H1 (cell line): ENCODE data around the gene CDK7. TPM values are rescaled to one million over a fixed set of nuclear protein-coding genes. Genes with fewer than 3 reads are reported as not detected.
A peak's percentile ranks its signal among the peaks of the same experiment; 100 is the strongest.

Experiments used
- CEBPB ChIP-seq: IDR thresholded peaks from 2 replicates; pipeline ENCODE4 v1.6.1; 2012; ENCODE audit warnings: low read depth, low read length
- GTF2F1 ChIP-seq: IDR thresholded peaks from 2 replicates; pipeline ENCODE4 v1.6.1; 2012; ENCODE audit warnings: low read depth, low read length, improper control_type of control experiment, borderline replicate concordance
- KDM1A ChIP-seq: fragments of 200-600, 300-600 bp; sonication (generic); IDR thresholded peaks from 2 replicates; pipeline ENCODE4 v1.7.1; 2016; ENCODE audit warnings: mild to moderate bottlenecking, low read length, borderline replicate concordance
- SUZ12 ChIP-seq: fragments of 200-600 bp; sonication (generic); IDR thresholded peaks from 2 replicates; pipeline ENCODE4 v1.6.1; 2012; ENCODE audit warnings: mild to moderate bottlenecking, inconsistent platforms, low read length, moderate library complexity, mixed read lengths
- TAF1 ChIP-seq: IDR thresholded peaks from 2 replicates; pipeline ENCODE4 v1.6.1; 2011; ENCODE audit warnings: mild to moderate bottlenecking, low read depth, low read length
- YY1 ChIP-seq: IDR thresholded peaks from 2 replicates; pipeline ENCODE4 v1.6.1; 2011; ENCODE audit warnings: low read depth, mild to moderate bottlenecking, low read length
- polyA plus RNA-seq, 7 experiments: library from polyadenylated mRNA; depleted of rRNA in 3 of 7; stranded (reverse) in 5 of 7; unstranded in 2 of 7; fragments of >200 nt in 5 of 7; fragments of 200-250 nt in 2 of 7; gene quantifications; 1 replicate in 5 of 7; 2 replicates in 1 of 7; 4 replicates in 1 of 7; pipeline versions ENCODE4 v1.2.1 to v1.2.3, GENCODE V29; 2011 to 2013; ENCODE audit warnings: missing spikeins in 2 of 7, mixed read lengths in 2 of 7
- total RNA-seq: library from RNA; stranded (reverse); fragmentation: NEBNext Ultra II Directional; extraction: Animal tissue kit (Norgen Biotek cat#: 25700); gene quantifications from 2 replicates; pipeline ENCODE4 v1.2.1, GENCODE V29; 2021
- TF ChIP-seq, protein P1 (sequence below): fragments of 300-600 bp; sonication (generic); IDR thresholded peaks from 2 replicates; pipeline ENCODE4 v1.7.1; 2012; ENCODE audit warnings: low read length, moderate library complexity, mild to moderate bottlenecking, inconsistent platforms; ENCODE audit not compliant: insufficient replicate concordance
- TF ChIP-seq, protein P2 (sequence below): IDR thresholded peaks from 2 replicates; pipeline ENCODE4 v1.6.1; 2012; ENCODE audit warnings: low read length, inconsistent platforms

The CDK7 gene
- total and polyA plus RNA-seq, 2 of the 8 experiments (the other 6 are each of a cell fraction or from before 2014, with no cell fraction given), result 39.9 to 63.4 TPM

GRCh38 chr5:69217548-69218526 lies 16.8 kb upstream of the CDK7 start (continued):
- TF ChIP-seq, protein P1, sequence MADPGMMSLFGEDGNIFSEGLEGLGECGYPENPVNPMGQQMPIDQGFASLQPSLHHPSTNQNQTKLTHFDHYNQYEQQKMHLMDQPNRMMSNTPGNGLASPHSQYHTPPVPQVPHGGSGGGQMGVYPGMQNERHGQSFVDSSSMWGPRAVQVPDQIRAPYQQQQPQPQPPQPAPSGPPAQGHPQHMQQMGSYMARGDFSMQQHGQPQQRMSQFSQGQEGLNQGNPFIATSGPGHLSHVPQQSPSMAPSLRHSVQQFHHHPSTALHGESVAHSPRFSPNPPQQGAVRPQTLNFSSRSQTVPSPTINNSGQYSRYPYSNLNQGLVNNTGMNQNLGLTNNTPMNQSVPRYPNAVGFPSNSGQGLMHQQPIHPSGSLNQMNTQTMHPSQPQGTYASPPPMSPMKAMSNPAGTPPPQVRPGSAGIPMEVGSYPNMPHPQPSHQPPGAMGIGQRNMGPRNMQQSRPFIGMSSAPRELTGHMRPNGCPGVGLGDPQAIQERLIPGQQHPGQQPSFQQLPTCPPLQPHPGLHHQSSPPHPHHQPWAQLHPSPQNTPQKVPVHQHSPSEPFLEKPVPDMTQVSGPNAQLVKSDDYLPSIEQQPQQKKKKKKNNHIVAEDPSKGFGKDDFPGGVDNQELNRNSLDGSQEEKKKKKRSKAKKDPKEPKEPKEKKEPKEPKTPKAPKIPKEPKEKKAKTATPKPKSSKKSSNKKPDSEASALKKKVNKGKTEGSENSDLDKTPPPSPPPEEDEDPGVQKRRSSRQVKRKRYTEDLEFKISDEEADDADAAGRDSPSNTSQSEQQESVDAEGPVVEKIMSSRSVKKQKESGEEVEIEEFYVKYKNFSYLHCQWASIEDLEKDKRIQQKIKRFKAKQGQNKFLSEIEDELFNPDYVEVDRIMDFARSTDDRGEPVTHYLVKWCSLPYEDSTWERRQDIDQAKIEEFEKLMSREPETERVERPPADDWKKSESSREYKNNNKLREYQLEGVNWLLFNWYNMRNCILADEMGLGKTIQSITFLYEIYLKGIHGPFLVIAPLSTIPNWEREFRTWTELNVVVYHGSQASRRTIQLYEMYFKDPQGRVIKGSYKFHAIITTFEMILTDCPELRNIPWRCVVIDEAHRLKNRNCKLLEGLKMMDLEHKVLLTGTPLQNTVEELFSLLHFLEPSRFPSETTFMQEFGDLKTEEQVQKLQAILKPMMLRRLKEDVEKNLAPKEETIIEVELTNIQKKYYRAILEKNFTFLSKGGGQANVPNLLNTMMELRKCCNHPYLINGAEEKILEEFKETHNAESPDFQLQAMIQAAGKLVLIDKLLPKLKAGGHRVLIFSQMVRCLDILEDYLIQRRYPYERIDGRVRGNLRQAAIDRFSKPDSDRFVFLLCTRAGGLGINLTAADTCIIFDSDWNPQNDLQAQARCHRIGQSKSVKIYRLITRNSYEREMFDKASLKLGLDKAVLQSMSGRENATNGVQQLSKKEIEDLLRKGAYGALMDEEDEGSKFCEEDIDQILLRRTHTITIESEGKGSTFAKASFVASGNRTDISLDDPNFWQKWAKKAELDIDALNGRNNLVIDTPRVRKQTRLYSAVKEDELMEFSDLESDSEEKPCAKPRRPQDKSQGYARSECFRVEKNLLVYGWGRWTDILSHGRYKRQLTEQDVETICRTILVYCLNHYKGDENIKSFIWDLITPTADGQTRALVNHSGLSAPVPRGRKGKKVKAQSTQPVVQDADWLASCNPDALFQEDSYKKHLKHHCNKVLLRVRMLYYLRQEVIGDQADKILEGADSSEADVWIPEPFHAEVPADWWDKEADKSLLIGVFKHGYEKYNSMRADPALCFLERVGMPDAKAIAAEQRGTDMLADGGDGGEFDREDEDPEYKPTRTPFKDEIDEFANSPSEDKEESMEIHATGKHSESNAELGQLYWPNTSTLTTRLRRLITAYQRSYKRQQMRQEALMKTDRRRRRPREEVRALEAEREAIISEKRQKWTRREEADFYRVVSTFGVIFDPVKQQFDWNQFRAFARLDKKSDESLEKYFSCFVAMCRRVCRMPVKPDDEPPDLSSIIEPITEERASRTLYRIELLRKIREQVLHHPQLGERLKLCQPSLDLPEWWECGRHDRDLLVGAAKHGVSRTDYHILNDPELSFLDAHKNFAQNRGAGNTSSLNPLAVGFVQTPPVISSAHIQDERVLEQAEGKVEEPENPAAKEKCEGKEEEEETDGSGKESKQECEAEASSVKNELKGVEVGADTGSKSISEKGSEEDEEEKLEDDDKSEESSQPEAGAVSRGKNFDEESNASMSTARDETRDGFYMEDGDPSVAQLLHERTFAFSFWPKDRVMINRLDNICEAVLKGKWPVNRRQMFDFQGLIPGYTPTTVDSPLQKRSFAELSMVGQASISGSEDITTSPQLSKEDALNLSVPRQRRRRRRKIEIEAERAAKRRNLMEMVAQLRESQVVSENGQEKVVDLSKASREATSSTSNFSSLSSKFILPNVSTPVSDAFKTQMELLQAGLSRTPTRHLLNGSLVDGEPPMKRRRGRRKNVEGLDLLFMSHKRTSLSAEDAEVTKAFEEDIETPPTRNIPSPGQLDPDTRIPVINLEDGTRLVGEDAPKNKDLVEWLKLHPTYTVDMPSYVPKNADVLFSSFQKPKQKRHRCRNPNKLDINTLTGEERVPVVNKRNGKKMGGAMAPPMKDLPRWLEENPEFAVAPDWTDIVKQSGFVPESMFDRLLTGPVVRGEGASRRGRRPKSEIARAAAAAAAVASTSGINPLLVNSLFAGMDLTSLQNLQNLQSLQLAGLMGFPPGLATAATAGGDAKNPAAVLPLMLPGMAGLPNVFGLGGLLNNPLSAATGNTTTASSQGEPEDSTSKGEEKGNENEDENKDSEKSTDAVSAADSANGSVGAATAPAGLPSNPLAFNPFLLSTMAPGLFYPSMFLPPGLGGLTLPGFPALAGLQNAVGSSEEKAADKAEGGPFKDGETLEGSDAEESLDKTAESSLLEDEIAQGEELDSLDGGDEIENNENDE, result no peak
- TF ChIP-seq CEBPB, result no peak
- peak; percentile 94 for TF ChIP-seq YY1
- no peak; the same call in 1 of the 2 replicates for TF ChIP-seq SUZ12
- no peak for TF ChIP-seq GTF2F1
- peak; percentile 87 for TF ChIP-seq TAF1
- TF ChIP-seq, protein P2, sequence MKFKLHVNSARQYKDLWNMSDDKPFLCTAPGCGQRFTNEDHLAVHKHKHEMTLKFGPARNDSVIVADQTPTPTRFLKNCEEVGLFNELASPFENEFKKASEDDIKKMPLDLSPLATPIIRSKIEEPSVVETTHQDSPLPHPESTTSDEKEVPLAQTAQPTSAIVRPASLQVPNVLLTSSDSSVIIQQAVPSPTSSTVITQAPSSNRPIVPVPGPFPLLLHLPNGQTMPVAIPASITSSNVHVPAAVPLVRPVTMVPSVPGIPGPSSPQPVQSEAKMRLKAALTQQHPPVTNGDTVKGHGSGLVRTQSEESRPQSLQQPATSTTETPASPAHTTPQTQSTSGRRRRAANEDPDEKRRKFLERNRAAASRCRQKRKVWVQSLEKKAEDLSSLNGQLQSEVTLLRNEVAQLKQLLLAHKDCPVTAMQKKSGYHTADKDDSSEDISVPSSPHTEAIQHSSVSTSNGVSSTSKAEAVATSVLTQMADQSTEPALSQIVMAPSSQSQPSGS, result no peak
- no peak for TF ChIP-seq KDM1A
